Heart left ventricle (tissue), 16 donors: ENCODE measurements around the gene SETBP1. TPM values are rescaled to one million over a fixed set of nuclear protein-coding genes. Genes with fewer than 3 reads are reported as not detected.

ENCODE experiments used
- ATAC-seq, 4 donors: fragments of 200-7000 bp; cut with Tn5 transposase; one replicate each; pipeline ENCODE4 v1.9.1; 2020 to 2022; ENCODE audit warnings: moderate library complexity in 4 of 4, mild to moderate bottlenecking in 3 of 4, moderate number of reproducible peaks in 1 of 4
- DNase-seq, 5 donors: peaks; one replicate each; pipeline ENCODE4 v3.0.0-alpha.2; 2020
- H3K27ac ChIP-seq, 12 donors: fragments of 200-600 bp; sonication (generic) in 4 of 12; one replicate each; pipeline versions ENCODE4 v1.5.0 to v1.8.0; 2016 to 2022; ENCODE audit warnings: mild to moderate bottlenecking in 2 of 12
- H3K27me3 ChIP-seq, 9 donors: fragments of 200-600 bp; sonication (generic) in 2 of 9; one replicate each; pipeline versions ENCODE4 v1.5.1 to v1.8.0; 2016 to 2022; ENCODE audit warnings: mild to moderate bottlenecking in 3 of 9
- H3K36me3 ChIP-seq, 9 donors: fragments of 200-600 bp; sonication (generic) in 2 of 9; one replicate each; pipeline versions ENCODE4 v1.5.0 to v1.8.0; 2018 to 2022; ENCODE audit warnings: mild to moderate bottlenecking in 2 of 9
- H3K4me1 ChIP-seq, 12 donors: fragments of 200-600 bp; sonication (generic) in 4 of 12; one replicate each; pipeline versions ENCODE4 v1.5.0 to v1.8.0; 2016 to 2022; ENCODE audit warnings: mild to moderate bottlenecking in 3 of 12
- H3K4me3 ChIP-seq, 12 donors: fragments of 200-600 bp; sonication (generic) in 4 of 12; one replicate each; pipeline versions ENCODE4 v1.5.0 to v1.8.0; 2017 to 2022; ENCODE audit warnings: mild to moderate bottlenecking in 9 of 12, moderate library complexity in 4 of 12
- H3K9me3 ChIP-seq, 12 donors: fragments of 200-600 bp; sonication (generic) in 4 of 12; one replicate each; pipeline versions ENCODE4 v1.5.0 to v1.8.0; 2016 to 2022; ENCODE audit warnings: mild to moderate bottlenecking in 1 of 12
- CTCF ChIP-seq, 12 donors: fragments of 200-600 bp; sonication (generic) in 4 of 12; IDR thresholded peaks; one replicate each; pipeline versions ENCODE4 v1.5.0 to v1.8.0; 2018 to 2022; ENCODE audit warnings: antibody characterized with exemption in 12 of 12, mild to moderate bottlenecking in 5 of 12
- POLR2A ChIP-seq, 2 donors: fragments of 450-650 bp; IDR thresholded peaks; one replicate each; pipeline ENCODE4 v1.6.1; 2017; ENCODE audit warnings: antibody characterized with exemption in 2 of 2, mild to moderate bottlenecking in 2 of 2, moderate library complexity in 2 of 2
- WGBS, 4 donors: extraction: QIAGEN DNeasy Blood & Tissue Kit in 2 of 4; methylation state at CpG; one replicate each; pipeline versions ENCODE4 v1.1.5 to v1.1.7; 2013 to 2018; 5-methylcytosine and 5-hydroxymethylcytosine counted together
- intact Hi-C, 10 donors: fragments of 100-400 bp; cut with DNase I; formaldehyde crosslinking; loops; one replicate each; pipeline versions ENCODE4 v1.11.1 to v1.14.2; 2022
- polyA plus RNA-seq, 2 donors: library from polyadenylated mRNA; stranded (reverse); fragments of 200-250 nt; gene quantifications; one replicate each; pipeline ENCODE4 v1.2.3, GENCODE V29; 2013
- total RNA-seq, 9 donors: library from RNA; depleted of rRNA in 2 of 9; stranded (reverse); fragments of >200 nt in 2 of 9; fragmentation: NEBNext Ultra II Directional in 3 of 9; extraction: Animal tissue kit (Norgen Biotek cat#: 25700) in 3 of 9; gene quantifications; one replicate each; pipeline versions ENCODE4 v1.1.0 to v1.2.4, GENCODE V29; 2016 to 2023
- donor health status: ischemic (EF 13 %, LVEDD 7.1; RV severe dilation, severe dysfunction).
- donor health status: healthy with polysubstance abuse.
- donor health status: DM: no; HTN: yes; CAD: no.
- donor health status: DM: no; HTN: no; CAD: no.
- donor health status: ischemic (EF 25% LVEDD 6.9; RV normal size, moderate dysfunction).
- donor health status: ischemic (EF 25% LVEDD 5.7; RV mildly dilated, moderate dysfunction).
- donor health status: healthy.
- donor health status: DM: yes; HTN: yes; CAD: no.
- donor health status: ischemic (EF 35%, LVEDD 5.7; RV mildly dilated, moderate dysfunction).
- donor health status: nonischemic (EF 11% LVEDD 7.7; RV severe dilation, severe dysfunction).
- donor health status: DM: yes; HTN: yes; CAD: no.
- donor health status: PGD.
- donor health status: ischemic (EF 29% LVEDD 5.4; RV normal size, mild dysfunction).
- donor health status: nonischemic (EF 23%, LVEDD 6.1; RV moderate dilation, normal function).

The SETBP1 gene
- total and polyA plus RNA-seq, 11 donors, result 1.2 to 10.6 (median 5.5) TPM

- no peak for TF ChIP-seq CTCF (IDR thresholded peaks at IDR 0.05)
- TF ChIP-seq POLR2A (IDR thresholded peaks at IDR 0.05), result no peak
- 92 to 97% (median 96%) methylated on average over 2 of the region's 2 CpGs for WGBS, 4 donors
- Histone ChIP-seq H3K9me3 (no peaks in the 10 kb centered on the region), H3K4me1 (peaks cover 0 to 49% (median 11%) of the 10 kb centered on the region in 12 donors), H3K27ac (no peak overlapping the region), H3K36me3 (no peaks in the 10 kb centered on the region), H3K27me3 (no peaks in the 10 kb centered on the region), H3K4me3 (no peak overlapping the region)
- DNase-seq (no peak), ATAC-seq (no peak)
- intact Hi-C loops, result loop anchor here in 1 of 10 donors (5.0 kb wide), 1 partner anchor 151 kb away; the partner anchor contains the start of gene SETBP1
Measured at GRCh38 chr18:44833786-44834185, 153.1 kb downstream of the SETBP1 start.

GRCh38 chr18:44834867-44835469, 154.3 kb downstream of the SETBP1 start:
- intact Hi-C loops, result loop anchor here in 1 of 10 donors (5.0 kb wide), 1 partner anchor 153 kb away; the partner anchor contains the start of gene SETBP1
- no peaks in the 10 kb centered on the region for H3K9me3 ChIP-seq
- no peaks in the 10 kb centered on the region for H3K27me3 ChIP-seq
- no peak for ATAC-seq
- H3K4me3 ChIP-seq, result no peak overlapping the region
- H3K27ac ChIP-seq, result peak overlapping the region in 1 of 12 donors; percentile 53
- DNase-seq, result no peak
- peaks cover 0 to 58% (median 19%) of the 10 kb centered on the region in 12 donors for H3K4me1 ChIP-seq
- TF ChIP-seq CTCF (IDR thresholded peaks at IDR 0.05) (peak in 1 of 12 donors; percentile 24), POLR2A (IDR thresholded peaks at IDR 0.05) (no peak)
- no peaks in the 10 kb centered on the region for H3K36me3 ChIP-seq
- WGBS, 4 donors, result 72 to 93% (median 76%) methylated on average over 5 of the region's 5 CpGs

- TF ChIP-seq POLR2A (IDR thresholded peaks at IDR 0.05) (no peak), CTCF (IDR thresholded peaks at IDR 0.05) (peak in 2 of 12 donors; percentile 18 to 19)
- intact Hi-C loops, result no loop called here
- Histone ChIP-seq H3K36me3 (no peaks in the 10 kb centered on the region), H3K4me3 (no peak overlapping the region), H3K4me1 (peaks cover 0 to 59% (median 16%) of the 10 kb centered on the region in 12 donors), H3K27me3 (no peaks in the 10 kb centered on the region), H3K27ac (peak overlapping the region in 1 of 12 donors; percentile 53), H3K9me3 (no peaks in the 10 kb centered on the region)
- ATAC-seq (no peak), DNase-seq (no peak)
- 67 to 85% (median 75%) methylated on average over 6 of the region's 6 CpGs for WGBS, 4 donors
Measured at GRCh38 chr18:44835703-44836102, 155.0 kb downstream of the SETBP1 start.

- TF ChIP-seq POLR2A (IDR thresholded peaks at IDR 0.05), result no peak
- TF ChIP-seq CTCF (IDR thresholded peaks at IDR 0.05), result no peak
- Histone ChIP-seq H3K27me3 (no peaks in the 10 kb centered on the region), H3K36me3 (no peaks in the 10 kb centered on the region), H3K4me3 (no peak overlapping the region), H3K4me1 (peaks cover 0 to 59% (median 15%) of the 10 kb centered on the region in 12 donors), H3K27ac (peak overlapping the region in 1 of 12 donors; percentile 53), H3K9me3 (no peaks in the 10 kb centered on the region)
- no peak for ATAC-seq
- 81 to 89% (median 87%) methylated on average over 2 of the region's 2 CpGs for WGBS, 4 donors
- intact Hi-C loops, result no loop called here
- DNase-seq, result no peak
Measured at GRCh38 chr18:44836263-44836662, 155.6 kb downstream of the SETBP1 start.
